ENCODE results near the gene MYL10.
"Not testable (repeated sequence)": the region's sequence is repeated elsewhere in the genome, so short reads cannot be mapped to it uniquely, and the experiment has no call there.

The MYL10 gene

GRCh38 chr7:101618207-101618839 is 10.8 kb downstream of the MYL10 start:
- DNase-seq: peak; percentile 34

GRCh38 chr7:101617451-101618206 is 11.5 kb downstream of the MYL10 start:
- DNase-seq: no peak

- no peak for DNase-seq
Measured at GRCh38 chr7:101615446-101615845, 13.7 kb downstream of the MYL10 start.

- DNase-seq: peak; percentile 62
Measured at GRCh38 chr7:101614939-101615302, 14.2 kb downstream of the MYL10 start.

GRCh38 chr7:101614098-101614938 is 14.8 kb downstream of the MYL10 start:
- DNase-seq: peak; percentile 34

- DNase-seq: no peak
Measured at GRCh38 chr7:101612885-101613515, 16.1 kb downstream of the MYL10 start.

- no peak for DNase-seq
Measured at GRCh38 chr7:101608772-101609713, 20.1 kb downstream of the MYL10 start.

GRCh38 chr7:101606498-101606923 is 22.6 kb downstream of the MYL10 start:
- DNase-seq: no peak

- peak; percentile 19 for DNase-seq
Measured at GRCh38 chr7:101605611-101606497, 23.2 kb downstream of the MYL10 start.

- not testable (repeated sequence) for DNase-seq
Measured at GRCh38 chr7:101604934-101605332, 24.2 kb downstream of the MYL10 start.

- no peak for DNase-seq
Measured at GRCh38 chr7:101604331-101604933, 24.7 kb downstream of the MYL10 start.

GRCh38 chr7:101602484-101603241 is 26.4 kb downstream of the MYL10 start:
- peak; percentile 89 for DNase-seq

- DNase-seq: no peak
Measured at GRCh38 chr7:101602082-101602481, 27.0 kb downstream of the MYL10 start.

GRCh38 chr7:101599787-101600186 is 29.3 kb downstream of the MYL10 start:
- DNase-seq: no peak

- DNase-seq: no peak
Measured at GRCh38 chr7:101598986-101599771, 29.9 kb downstream of the MYL10 start.

GRCh38 chr7:101598422-101598985 is 30.6 kb downstream of the MYL10 start:
- DNase-seq: peak; percentile 76

- DNase-seq: no peak
Measured at GRCh38 chr7:101597941-101598340, 31.2 kb downstream of the MYL10 start.

- no peak for DNase-seq
Measured at GRCh38 chr7:101596898-101597297, 32.2 kb downstream of the MYL10 start.
